ENCODE data around the gene IQGAP1.

Gene IQGAP1

DNA sequence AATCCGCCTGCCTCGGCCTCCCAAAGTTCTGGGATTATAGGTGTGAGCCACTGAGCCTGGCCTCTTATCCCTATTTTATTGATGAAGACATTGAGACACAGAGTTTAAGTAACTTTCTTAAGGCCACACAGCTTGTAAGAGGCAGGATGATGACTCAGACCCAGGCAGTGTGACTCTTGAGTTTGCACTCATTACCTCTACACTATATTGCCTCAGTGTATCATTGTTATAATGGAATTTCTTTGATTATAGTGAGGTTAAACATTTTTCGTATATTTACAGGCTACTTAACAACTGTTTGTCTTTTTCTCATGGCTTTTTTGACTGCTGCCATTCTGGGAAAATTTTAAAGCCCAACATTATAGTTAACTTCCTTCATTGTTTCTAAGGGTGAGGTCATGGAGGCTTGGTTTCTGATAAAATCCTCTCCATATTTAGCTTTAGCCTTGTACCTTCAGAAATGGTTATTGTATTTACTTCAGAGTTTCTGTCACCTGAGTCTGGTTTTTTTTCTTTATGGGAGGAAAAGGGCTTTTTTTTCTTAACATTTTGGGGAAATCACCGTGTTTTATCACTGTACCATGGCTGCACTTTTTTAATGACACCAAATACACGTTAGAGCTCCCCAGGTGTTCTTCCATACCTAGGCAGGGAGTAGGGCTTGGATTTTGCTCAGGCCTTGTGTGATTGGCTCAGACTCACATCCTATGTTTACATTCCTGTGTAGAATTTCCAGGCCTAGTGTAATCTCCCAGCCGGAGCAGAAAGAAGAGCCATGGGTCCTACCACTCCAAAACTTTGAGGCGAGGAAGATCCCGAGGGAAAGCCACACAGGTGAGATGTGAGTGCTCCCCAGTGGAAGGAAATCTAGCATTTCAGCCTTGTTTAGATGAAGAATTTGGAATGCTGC lies 29.7 kb upstream of the IQGAP1 start:
- DNase-seq (ENCODE audit: low spot score), result no peak
- TF ChIP-seq, protein P1, sequence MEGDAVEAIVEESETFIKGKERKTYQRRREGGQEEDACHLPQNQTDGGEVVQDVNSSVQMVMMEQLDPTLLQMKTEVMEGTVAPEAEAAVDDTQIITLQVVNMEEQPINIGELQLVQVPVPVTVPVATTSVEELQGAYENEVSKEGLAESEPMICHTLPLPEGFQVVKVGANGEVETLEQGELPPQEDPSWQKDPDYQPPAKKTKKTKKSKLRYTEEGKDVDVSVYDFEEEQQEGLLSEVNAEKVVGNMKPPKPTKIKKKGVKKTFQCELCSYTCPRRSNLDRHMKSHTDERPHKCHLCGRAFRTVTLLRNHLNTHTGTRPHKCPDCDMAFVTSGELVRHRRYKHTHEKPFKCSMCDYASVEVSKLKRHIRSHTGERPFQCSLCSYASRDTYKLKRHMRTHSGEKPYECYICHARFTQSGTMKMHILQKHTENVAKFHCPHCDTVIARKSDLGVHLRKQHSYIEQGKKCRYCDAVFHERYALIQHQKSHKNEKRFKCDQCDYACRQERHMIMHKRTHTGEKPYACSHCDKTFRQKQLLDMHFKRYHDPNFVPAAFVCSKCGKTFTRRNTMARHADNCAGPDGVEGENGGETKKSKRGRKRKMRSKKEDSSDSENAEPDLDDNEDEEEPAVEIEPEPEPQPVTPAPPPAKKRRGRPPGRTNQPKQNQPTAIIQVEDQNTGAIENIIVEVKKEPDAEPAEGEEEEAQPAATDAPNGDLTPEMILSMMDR (IDR thresholded peaks at IDR 0.05; ENCODE audit: extremely low read depth, missing control alignments), result no peak

DNA sequence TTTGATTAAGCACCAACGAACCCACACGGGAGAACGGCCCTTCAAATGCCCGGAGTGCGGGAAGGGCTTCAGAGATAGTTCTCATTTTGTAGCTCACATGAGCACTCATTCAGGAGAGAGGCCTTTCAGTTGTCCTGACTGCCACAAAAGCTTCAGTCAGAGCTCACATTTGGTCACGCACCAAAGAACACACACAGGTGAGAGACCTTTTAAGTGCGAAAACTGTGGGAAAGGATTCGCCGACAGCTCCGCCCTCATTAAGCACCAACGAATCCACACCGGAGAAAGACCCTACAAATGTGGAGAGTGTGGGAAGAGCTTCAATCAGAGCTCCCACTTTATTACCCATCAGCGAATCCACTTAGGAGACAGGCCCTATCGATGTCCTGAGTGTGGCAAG lies 27.3 kb upstream of the IQGAP1 start:
- no peak for DNase-seq (ENCODE audit: low spot score)
- TF ChIP-seq, protein P1 (IDR thresholded peaks at IDR 0.05; ENCODE audit: extremely low read depth, missing control alignments), result no peak

DNA sequence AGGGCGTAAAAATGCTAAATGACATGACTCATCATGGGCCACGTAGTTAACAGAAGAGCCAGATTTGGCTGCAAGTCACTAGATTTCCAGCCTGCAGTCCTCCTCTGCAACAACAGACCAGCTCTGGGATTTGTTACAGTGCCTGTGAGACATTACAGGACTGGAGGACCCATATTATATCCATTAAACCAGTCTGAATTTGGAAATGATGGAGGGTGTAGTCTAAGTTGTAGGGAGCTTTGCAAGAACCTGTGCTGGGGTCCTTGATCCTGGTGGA lies 25.2 kb upstream of the IQGAP1 start:
- DNase-seq (ENCODE audit: low spot score), result no peak
- TF ChIP-seq, protein P1 (IDR thresholded peaks at IDR 0.05; ENCODE audit: extremely low read depth, missing control alignments), result no peak

DNA sequence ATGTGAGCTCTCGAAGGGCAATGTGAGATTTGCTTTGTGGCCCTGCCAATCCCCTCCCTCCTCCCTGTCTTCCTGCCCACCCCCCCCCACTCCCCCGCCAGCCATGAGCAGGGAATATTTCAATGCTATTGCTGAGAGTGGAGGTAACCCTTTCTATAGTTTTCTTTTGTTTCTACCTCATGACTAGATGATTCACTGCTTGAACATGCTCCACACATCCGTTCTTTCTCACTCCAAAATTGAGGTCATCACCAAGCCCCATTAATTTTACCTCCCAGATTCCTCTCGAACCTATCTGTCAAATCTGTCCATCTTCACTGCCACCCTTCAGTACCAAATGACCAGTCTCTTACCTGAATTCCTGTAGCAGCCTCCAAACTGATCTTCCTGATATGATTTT lies 23.8 kb upstream of the IQGAP1 start:
- TF ChIP-seq, protein P1 (IDR thresholded peaks at IDR 0.05; ENCODE audit: extremely low read depth, missing control alignments), result no peak
- DNase-seq (ENCODE audit: low spot score), result no peak

DNA sequence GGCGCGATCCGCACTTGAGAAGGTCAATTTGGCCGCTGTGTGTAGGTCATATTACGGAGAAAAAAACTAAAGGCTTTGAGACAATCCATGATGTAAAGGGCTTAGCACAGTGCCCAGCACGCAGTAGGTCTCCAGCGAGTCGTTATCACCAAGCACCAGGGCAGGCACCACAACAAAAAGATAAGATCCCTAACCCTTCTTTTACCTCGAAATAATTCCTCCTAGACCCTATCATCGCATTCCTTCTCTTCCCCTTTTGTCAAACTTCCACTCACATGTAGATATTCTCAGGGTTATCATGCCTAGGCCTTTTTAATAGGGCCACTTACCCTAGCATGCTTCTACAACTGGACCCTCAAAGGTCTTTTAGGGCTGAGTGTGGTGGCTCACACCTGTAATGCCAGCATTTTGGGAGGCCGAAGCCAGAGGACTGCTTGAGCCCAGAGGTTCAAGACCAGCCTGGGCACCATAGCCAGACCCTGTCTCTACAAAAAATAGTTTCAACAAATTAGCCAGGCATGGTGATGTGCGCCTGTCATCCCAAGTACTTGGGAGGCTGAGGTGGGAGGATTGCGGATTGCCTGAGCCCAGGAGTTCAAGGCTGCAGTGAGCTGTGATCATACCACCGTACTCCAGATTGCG lies 22.5 kb upstream of the IQGAP1 start:
- DNase-seq (ENCODE audit: low spot score), result no peak
- TF ChIP-seq, protein P1 (IDR thresholded peaks at IDR 0.05; ENCODE audit: extremely low read depth, missing control alignments), result no peak

DNA sequence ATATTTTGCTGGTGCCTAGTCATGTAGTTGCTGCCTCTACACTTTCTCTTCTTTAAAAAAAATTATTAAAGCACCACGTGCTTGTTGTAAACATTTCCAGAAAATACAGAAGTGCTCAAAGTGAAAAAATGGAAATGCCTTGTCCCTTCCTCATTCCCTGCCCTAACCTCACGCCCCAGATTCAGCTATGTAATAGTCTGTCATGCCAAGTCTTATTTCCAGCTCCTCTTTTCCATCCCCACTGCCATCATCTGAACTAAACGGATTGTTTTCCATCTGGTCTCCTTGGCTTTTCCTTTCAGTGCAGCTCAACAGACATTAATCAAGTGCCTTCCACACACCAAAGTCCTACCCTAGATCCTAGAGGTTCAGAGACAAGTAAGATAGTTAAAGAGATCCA lies 20.5 kb upstream of the IQGAP1 start:
- TF ChIP-seq, protein P1 (IDR thresholded peaks at IDR 0.05; ENCODE audit: extremely low read depth, missing control alignments), result no peak
- no peak for DNase-seq (ENCODE audit: low spot score)

DNA sequence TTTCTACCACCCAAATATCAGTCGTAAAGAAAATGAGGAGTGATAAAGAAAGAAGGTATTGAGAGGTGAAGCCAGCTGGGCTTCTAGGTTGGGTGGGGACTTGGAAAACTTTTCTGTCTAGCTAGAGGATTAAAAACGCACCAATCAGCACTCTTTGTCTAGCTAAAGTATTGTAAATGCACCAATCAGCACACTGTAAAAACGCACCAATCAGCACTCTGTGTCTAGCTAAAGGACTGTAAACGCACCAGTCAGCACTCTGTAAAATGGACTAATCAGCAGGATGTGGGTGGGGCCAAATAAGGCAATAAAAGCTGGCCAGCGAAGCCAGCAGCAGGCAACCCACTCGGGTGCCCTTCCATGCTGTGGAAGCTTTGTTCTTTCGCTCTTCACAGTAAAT lies 13.0 kb upstream of the IQGAP1 start:
- TF ChIP-seq, protein P1 (IDR thresholded peaks at IDR 0.05; ENCODE audit: extremely low read depth, missing control alignments), result no peak
- DNase-seq (ENCODE audit: low spot score), result no peak
